HCT116 (cell line): ENCODE measurements around the gene C9orf57. TPM values are rescaled to one million over a fixed set of nuclear protein-coding genes. Genes with fewer than 3 reads are reported as not detected.

Experiments used
- ATAC-seq: fragments of 200-7000 bp; cut with Tn5 transposase; 2 replicates; pipeline ENCODE4 v1.9.1; 2020; ENCODE audit warnings: mild to moderate bottlenecking, moderate library complexity
- BruUV-seq: library from RNA; stranded (reverse); fragments of 400-500 nt; replicated peaks from 2 replicates; lab custom pipeline; 2021; lab: Mats Ljungman, UMichigan
- CTCF ChIA-PET: fragments of 300-600 bp; sonication (Branson Sonifier 250); formaldehyde crosslinking; loops from one replicate; lab custom pipeline; 2021; ENCODE audit warnings: antibody characterized with exemption; lab: Charles Lee
- POLR2A ChIA-PET: fragments of 300-600, 350-600 bp; sonication (Branson Sonifier 250); formaldehyde crosslinking; loops from one replicate; lab custom pipeline; 2021; ENCODE audit warnings: antibody characterized with exemption; lab: Charles Lee
- RAD21 ChIA-PET, 2 experiments: fragments of 300-600 bp; sonication (Branson Sonifier 250); formaldehyde crosslinking; loops; one replicate each; lab custom pipeline; 2023; ENCODE audit warnings: low total read pairs in 2 of 2; ENCODE audit not compliant: uncharacterized antibody in 2 of 2, unreplicated experiment in 2 of 2, low non-redundant PET in 1 of 2; lab: Charles Lee
- DNase-seq: peaks from one replicate; pipeline ENCODE4 v3.0.0-alpha.2; 2010; ENCODE audit warnings: low read depth, low spot score
- H2AFZ ChIP-seq: fragments of 200-600 bp; shearing (Covaris generic), sonication (generic); 2 replicates; pipeline ENCODE4 v1.6.1; 2017; ENCODE audit warnings: low read depth, mixed run types, mixed read lengths, antibody characterized with exemption, low read length; ENCODE audit not compliant: poor library complexity, severe bottlenecking
- H3K27ac ChIP-seq: 2 replicates; pipeline ENCODE4 v1.5.1; 2012; ENCODE audit warnings: low read depth, low read length
- H3K27me3 ChIP-seq: fragments of 200-600 bp; sonication (generic); 2 replicates; pipeline ENCODE4 v1.6.1; 2016; ENCODE audit warnings: mixed run types, low read length, mixed read lengths; ENCODE audit not compliant: insufficient read depth
- H3K36me3 ChIP-seq, 2 experiments: fragments of 200-500 bp in 1 of 2; fragments of 200-600 bp in 1 of 2; sonication (Bioruptor generic) in 1 of 2; sonication (generic) in 1 of 2; 2 replicates each; pipeline versions ENCODE4 v1.5.1 to v1.6.1; 2014 to 2016; ENCODE audit warnings: low read length in 2 of 2, inconsistent platforms in 1 of 2, mixed read lengths in 1 of 2, mixed run types in 1 of 2; ENCODE audit not compliant: insufficient read depth in 2 of 2, control insufficient read depth in 1 of 2
- H3K4me1 ChIP-seq, 2 experiments: fragments of 200-600 bp in 1 of 2; sonication (generic) in 1 of 2; 2 replicates each; pipeline versions ENCODE4 v1.5.1 to v1.6.1; 2012 to 2017; ENCODE audit warnings: low read length in 2 of 2, inconsistent platforms in 1 of 2, mild to moderate bottlenecking in 1 of 2, mixed read lengths in 1 of 2, mixed run types in 1 of 2, moderate library complexity in 1 of 2; ENCODE audit not compliant: insufficient read depth in 2 of 2, control insufficient read depth in 1 of 2
- H3K4me2 ChIP-seq: fragments of 200-600 bp; sonication (generic); 2 replicates; pipeline ENCODE4 v1.6.1; 2017; ENCODE audit warnings: mixed run types, low read length, mixed read lengths
- H3K4me3 ChIP-seq, 2 experiments: fragments of 200-600 bp in 1 of 2; sonication (generic) in 1 of 2; replicated peaks in 1 of 2; 2 replicates each; pipeline ENCODE4 v1.5.1; 2011 to 2016; ENCODE audit warnings: low read length in 2 of 2, control low read depth in 1 of 2, low read depth in 1 of 2, mild to moderate bottlenecking in 1 of 2, mixed read lengths in 1 of 2, mixed run types in 1 of 2
- H3K79me2 ChIP-seq: fragments of 200-600 bp; sonication (generic); 2 replicates; pipeline ENCODE4 v1.6.1; 2017; ENCODE audit warnings: mild to moderate bottlenecking, mixed run types, low read length, moderate library complexity, mixed read lengths; ENCODE audit not compliant: insufficient read depth
- H3K9ac ChIP-seq: fragments of 200-600 bp; sonication (generic); 2 replicates; pipeline ENCODE4 v1.6.1; 2016; ENCODE audit warnings: low read length, mixed read lengths
- H3K9me2 ChIP-seq: fragments of 200-600 bp; sonication (generic), shearing (Covaris generic); 2 replicates; pipeline ENCODE4 v1.6.1; 2017; ENCODE audit warnings: mixed run types, mild to moderate bottlenecking, moderate library complexity; ENCODE audit not compliant: insufficient read depth
- H3K9me3 ChIP-seq, 2 experiments: fragments of 200-500 bp in 1 of 2; fragments of 200-600 bp in 1 of 2; sonication (Bioruptor generic) in 1 of 2; sonication (generic) in 1 of 2; 2 replicates each; pipeline ENCODE4 v1.6.1; 2014 to 2017; ENCODE audit warnings: low read length in 2 of 2, mixed read lengths in 2 of 2, inconsistent platforms in 1 of 2, low read depth in 1 of 2, mild to moderate bottlenecking in 1 of 2, mixed run types in 1 of 2, moderate library complexity in 1 of 2; ENCODE audit not compliant: control insufficient read depth in 1 of 2, insufficient read depth in 1 of 2
- H4K20me1 ChIP-seq: fragments of 200-600 bp; sonication (generic), shearing (Covaris generic); 2 replicates; pipeline ENCODE4 v1.6.1; 2017; ENCODE audit warnings: mixed run types, mild to moderate bottlenecking, moderate library complexity; ENCODE audit not compliant: insufficient read depth
- CBX3 ChIP-seq: IDR thresholded peaks from 2 replicates; pipeline ENCODE4 v1.6.1; 2012; ENCODE audit warnings: low read depth
- EGR1 ChIP-seq: IDR thresholded peaks from 2 replicates; pipeline ENCODE4 v1.6.1; 2012; ENCODE audit warnings: low read depth
- EZH2 ChIP-seq: fragments of 200-600 bp; sonication (generic); IDR thresholded peaks from 2 replicates; pipeline ENCODE4 v1.6.1; 2017; ENCODE audit warnings: antibody characterized with exemption, mixed run types
- EZH2phosphoT487 ChIP-seq: fragments of 200-600 bp; IDR thresholded peaks from 2 replicates; pipeline ENCODE4 v1.6.1; 2018; ENCODE audit warnings: antibody characterized with exemption, borderline replicate concordance
- FOSL1 ChIP-seq: IDR thresholded peaks from 2 replicates; pipeline ENCODE4 v1.6.1; 2012; ENCODE audit warnings: low read depth
- JUND ChIP-seq: IDR thresholded peaks from 2 replicates; pipeline ENCODE4 v1.6.1; 2012
- RAD21 ChIP-seq: IDR thresholded peaks from 2 replicates; pipeline ENCODE4 v1.6.1; 2012; ENCODE audit warnings: low read depth, mild to moderate bottlenecking
- SIN3A ChIP-seq: IDR thresholded peaks from 2 replicates; pipeline ENCODE4 v1.6.1; 2012; ENCODE audit warnings: low read depth
- SRF ChIP-seq: IDR thresholded peaks from 2 replicates; pipeline ENCODE4 v1.6.1; 2012; ENCODE audit warnings: low read depth
- TCF7L2 ChIP-seq: IDR thresholded peaks from 2 replicates; pipeline ENCODE4 v1.7.0; 2011; ENCODE audit warnings: borderline replicate concordance, inconsistent platforms; ENCODE audit not compliant: insufficient read depth, insufficient read length; ENCODE audit errors: extremely low read depth
- YY1 ChIP-seq: IDR thresholded peaks from 2 replicates; pipeline ENCODE4 v1.6.1; 2011; ENCODE audit warnings: low read length, low read depth, moderate library complexity, mild to moderate bottlenecking; ENCODE audit not compliant: insufficient replicate concordance; ENCODE audit errors: extremely low read depth
- ZFX ChIP-seq: fragments of 450-650 bp; IDR thresholded peaks from 2 replicates; pipeline ENCODE4 v1.6.1; 2017
- ZNF274 ChIP-seq: fragments of 200-500 bp; sonication (Bioruptor generic); IDR thresholded peaks from 2 replicates; pipeline ENCODE4 v1.6.1; 2014; ENCODE audit warnings: mild to moderate bottlenecking, low read depth, low read length, inconsistent platforms
- intact Hi-C: fragments of 100-400 bp; cut with micrococcal nuclease; formaldehyde crosslinking; loops from 2 replicates; pipeline ENCODE4 v1.10.0; 2022
- total RNA-seq: library from RNA; stranded (reverse); gene quantifications from one replicate; pipeline ENCODE4 v1.2.1, GENCODE V29; 2021; ENCODE audit not compliant: unreplicated experiment
- TF ChIP-seq, protein P1 (sequence below), 3 experiments: fragments of 200-600 bp in 1 of 3; sonication (generic) in 1 of 3; IDR thresholded peaks in 2 of 3; conservative IDR thresholded peaks in 1 of 3; 2 replicates each; pipeline ENCODE4 v1.5.1; 2012 to 2017; ENCODE audit warnings: low read depth in 2 of 3, low read length in 2 of 3, antibody characterized with exemption in 1 of 3, borderline replicate concordance in 1 of 3, control low read depth in 1 of 3, mild to moderate bottlenecking in 1 of 3, mixed read lengths in 1 of 3, mixed run types in 1 of 3, moderate library complexity in 1 of 3; ENCODE audit not compliant: insufficient read depth in 1 of 3
- TF ChIP-seq, protein P2 (sequence below): IDR thresholded peaks from 2 replicates; pipeline ENCODE4 v1.6.1; 2011; ENCODE audit warnings: mild to moderate bottlenecking, low read length, moderate library complexity; ENCODE audit not compliant: insufficient replicate concordance; ENCODE audit errors: extremely low read depth

C9orf57 gene
- total RNA-seq, 1 experiment from 2014 or later = not detected

DNA sequence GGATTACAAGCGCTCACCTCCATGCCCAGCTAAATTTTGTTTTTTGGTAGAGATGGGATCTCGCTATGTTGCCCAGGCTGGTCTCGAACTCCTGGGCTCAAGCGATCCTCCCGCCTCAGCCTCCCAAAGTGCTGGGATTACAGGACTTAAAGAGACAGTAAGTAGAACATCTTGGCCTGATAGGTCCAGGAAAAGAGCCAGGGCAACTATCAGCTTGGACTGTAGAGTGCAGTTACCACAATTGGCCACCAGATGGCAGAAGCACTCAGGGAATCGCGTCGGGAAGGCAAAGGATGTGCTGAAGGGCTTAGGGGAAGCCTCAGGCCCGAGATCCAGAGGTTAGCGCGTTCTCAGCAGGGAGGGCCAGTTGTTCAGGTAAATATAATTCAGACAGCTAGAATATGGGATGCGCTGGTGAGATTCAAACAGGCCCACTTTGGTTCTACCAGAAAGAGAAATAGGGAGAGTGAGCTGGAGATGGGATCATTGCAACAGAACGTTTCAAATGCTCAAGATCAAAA is 21.5 kb downstream of the C9orf57 start:
- no peaks in the 10 kb centered on the region for H4K20me1 ChIP-seq
- H3K27me3 ChIP-seq = no peaks in the 10 kb centered on the region
- ChIA-PET POLR2A (interaction anchor here (0.9 to 1.5 kb wide), 4 partner anchors 110 to 323 kb away, joined by 3 to 6 read pairs (median 4); partner anchors contain the start of gene GDA), RAD21 (interaction anchor here (0.6 to 2.7 kb wide), 5 partner anchors 104 to 714 kb away, joined by 3 to 18 read pairs (median 4); no protein-coding TSS in a partner anchor)
- no peaks in the 10 kb centered on the region for H3K36me3 ChIP-seq
- peak; percentile 96 for ATAC-seq
- H3K9ac ChIP-seq = no peak overlapping the region
- peak overlapping the region; percentile 98 for H2AFZ ChIP-seq
- peak overlapping the region; percentile 31 for H3K4me2 ChIP-seq
- intact Hi-C loops = loop anchor here (1.0 to 5.0 kb wide), 6 partner anchors 108 to 783 kb away; partner anchors contain the start of gene GDA
- TF ChIP-seq EZH2phosphoT487 (no peak), RAD21 (peak; percentile 99), CBX3 (0 out of 2 replicates have a peak, but pooled peaks have one; percentile 58)
- TF ChIP-seq, protein P1, sequence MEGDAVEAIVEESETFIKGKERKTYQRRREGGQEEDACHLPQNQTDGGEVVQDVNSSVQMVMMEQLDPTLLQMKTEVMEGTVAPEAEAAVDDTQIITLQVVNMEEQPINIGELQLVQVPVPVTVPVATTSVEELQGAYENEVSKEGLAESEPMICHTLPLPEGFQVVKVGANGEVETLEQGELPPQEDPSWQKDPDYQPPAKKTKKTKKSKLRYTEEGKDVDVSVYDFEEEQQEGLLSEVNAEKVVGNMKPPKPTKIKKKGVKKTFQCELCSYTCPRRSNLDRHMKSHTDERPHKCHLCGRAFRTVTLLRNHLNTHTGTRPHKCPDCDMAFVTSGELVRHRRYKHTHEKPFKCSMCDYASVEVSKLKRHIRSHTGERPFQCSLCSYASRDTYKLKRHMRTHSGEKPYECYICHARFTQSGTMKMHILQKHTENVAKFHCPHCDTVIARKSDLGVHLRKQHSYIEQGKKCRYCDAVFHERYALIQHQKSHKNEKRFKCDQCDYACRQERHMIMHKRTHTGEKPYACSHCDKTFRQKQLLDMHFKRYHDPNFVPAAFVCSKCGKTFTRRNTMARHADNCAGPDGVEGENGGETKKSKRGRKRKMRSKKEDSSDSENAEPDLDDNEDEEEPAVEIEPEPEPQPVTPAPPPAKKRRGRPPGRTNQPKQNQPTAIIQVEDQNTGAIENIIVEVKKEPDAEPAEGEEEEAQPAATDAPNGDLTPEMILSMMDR (IDR thresholded peaks at IDR 0.05 in 2 of 3, conservative IDR thresholded peaks at IDR 0.05 in 1 of 3; ENCODE audit: borderline replicate concordance in 1 of 3, insufficient read depth in 1 of 3, low read depth in 2 of 3, low read length in 2 of 3) = peak; percentile 87 to 94 (median 88)
- TF ChIP-seq, all 23 proteins: peak for 3
- peak; percentile 83 for DNase-seq
- no peaks in the 10 kb centered on the region for H3K9me3 ChIP-seq
- CTCF ChIA-PET = interaction anchor here (0.6 to 2.4 kb wide), 29 partner anchors 8 to 1399 kb away, joined by 3 to 84 read pairs (median 4); partner anchors contain the start of gene GDA
- H3K4me3 ChIP-seq = no peak overlapping the region
- H3K79me2 ChIP-seq = no peaks in the 10 kb centered on the region
- H3K27ac ChIP-seq = no peak overlapping the region
- peaks cover 0 to 12% of the 10 kb centered on the region in 2 experiments; a peak in 2 of 4 replicates for H3K4me1 ChIP-seq
- BruUV-seq = no TSS peak
- no peaks in the 10 kb centered on the region for H3K9me2 ChIP-seq

DNA sequence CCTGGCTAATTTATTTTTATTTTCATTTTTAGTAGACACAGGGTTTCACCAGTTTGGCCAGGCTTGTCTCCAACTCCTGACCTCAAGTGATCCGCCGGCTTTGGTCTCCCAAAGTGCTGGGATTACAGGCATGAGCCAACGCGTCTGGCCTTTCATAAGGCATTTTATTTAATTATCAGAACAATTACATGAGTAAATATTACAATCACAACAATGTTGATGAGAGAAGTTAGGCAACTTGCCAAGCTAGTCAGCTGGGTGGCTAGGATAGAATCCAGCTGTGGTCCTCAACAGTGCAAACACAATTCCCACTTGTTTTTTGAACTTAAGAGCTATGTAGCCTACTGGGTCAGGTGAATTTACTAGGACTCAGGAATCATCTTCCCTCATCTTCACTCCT is 22.0 kb downstream of the C9orf57 start:
- RAD21 ChIA-PET = interaction anchor here (0.6 to 2.7 kb wide), 3 partner anchors 105 to 234 kb away, joined by 3 to 18 read pairs (median 13); no protein-coding TSS in a partner anchor
- no peak for TF ChIP-seq JUND
- TF ChIP-seq FOSL1 = no peak
- TF ChIP-seq, protein P2, sequence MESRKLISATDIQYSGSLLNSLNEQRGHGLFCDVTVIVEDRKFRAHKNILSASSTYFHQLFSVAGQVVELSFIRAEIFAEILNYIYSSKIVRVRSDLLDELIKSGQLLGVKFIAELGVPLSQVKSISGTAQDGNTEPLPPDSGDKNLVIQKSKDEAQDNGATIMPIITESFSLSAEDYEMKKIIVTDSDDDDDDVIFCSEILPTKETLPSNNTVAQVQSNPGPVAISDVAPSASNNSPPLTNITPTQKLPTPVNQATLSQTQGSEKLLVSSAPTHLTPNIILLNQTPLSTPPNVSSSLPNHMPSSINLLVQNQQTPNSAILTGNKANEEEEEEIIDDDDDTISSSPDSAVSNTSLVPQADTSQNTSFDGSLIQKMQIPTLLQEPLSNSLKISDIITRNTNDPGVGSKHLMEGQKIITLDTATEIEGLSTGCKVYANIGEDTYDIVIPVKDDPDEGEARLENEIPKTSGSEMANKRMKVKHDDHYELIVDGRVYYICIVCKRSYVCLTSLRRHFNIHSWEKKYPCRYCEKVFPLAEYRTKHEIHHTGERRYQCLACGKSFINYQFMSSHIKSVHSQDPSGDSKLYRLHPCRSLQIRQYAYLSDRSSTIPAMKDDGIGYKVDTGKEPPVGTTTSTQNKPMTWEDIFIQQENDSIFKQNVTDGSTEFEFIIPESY = no peak
- no peak for TF ChIP-seq SIN3A
- no peak for TF ChIP-seq EGR1
- no peak for TF ChIP-seq YY1
- no peak for TF ChIP-seq RAD21
- TF ChIP-seq SRF = no peak
- no peak for TF ChIP-seq TCF7L2
- TF ChIP-seq ZFX = no peak
- no peak for TF ChIP-seq EZH2
- TF ChIP-seq ZNF274 = no peak

More for the DNA sequence above, 22.0 kb downstream of the C9orf57 start:
- H4K20me1 ChIP-seq = no peaks in the 10 kb centered on the region
- BruUV-seq = no TSS peak
- no peak overlapping the region for H3K9ac ChIP-seq
- H3K4me3 ChIP-seq = no peak overlapping the region
- H3K9me2 ChIP-seq = no peaks in the 10 kb centered on the region
- H2AFZ ChIP-seq = no peak overlapping the region
- peaks cover 0 to 18% of the 10 kb centered on the region in 2 experiments; a peak in 2 of 4 replicates for H3K4me1 ChIP-seq
- intact Hi-C loops = loop anchor here (2.0 to 5.0 kb wide), 3 partner anchors 109 to 714 kb away; partner anchors contain the start of gene GDA
- no peaks in the 10 kb centered on the region for H3K9me3 ChIP-seq
- H3K4me2 ChIP-seq = no peak overlapping the region
- ChIA-PET CTCF (interaction anchor here (0.6 to 2.4 kb wide), 23 partner anchors 9 to 819 kb away, joined by 3 to 84 read pairs (median 5); partner anchors contain the start of gene GDA), POLR2A (interaction anchor here (0.9 to 1.5 kb wide), 4 partner anchors 110 to 324 kb away, joined by 3 to 6 read pairs (median 4); partner anchors contain the start of gene GDA)
- H3K27ac ChIP-seq = no peak overlapping the region
- no peaks in the 10 kb centered on the region for H3K27me3 ChIP-seq
- H3K36me3 ChIP-seq = no peaks in the 10 kb centered on the region
- DNase-seq (no peak), ATAC-seq (no peak)
- no peaks in the 10 kb centered on the region for H3K79me2 ChIP-seq
